Endothelial cell of hepatic sinusoid (primary cell): Measurements from ENCODE around the gene DEK.
"Not testable (repeated sequence)": the region's sequence is repeated elsewhere in the genome, so short reads cannot be mapped to it uniquely, and the experiment has no call there.

ENCODE experiments used
- in situ Hi-C: cut with HindIII; loops from 2 replicates; pipeline ENCODE4 v1.10.0; 2017; ENCODE audit warnings: low sequenced_read_pairs

DEK gene, protein sequence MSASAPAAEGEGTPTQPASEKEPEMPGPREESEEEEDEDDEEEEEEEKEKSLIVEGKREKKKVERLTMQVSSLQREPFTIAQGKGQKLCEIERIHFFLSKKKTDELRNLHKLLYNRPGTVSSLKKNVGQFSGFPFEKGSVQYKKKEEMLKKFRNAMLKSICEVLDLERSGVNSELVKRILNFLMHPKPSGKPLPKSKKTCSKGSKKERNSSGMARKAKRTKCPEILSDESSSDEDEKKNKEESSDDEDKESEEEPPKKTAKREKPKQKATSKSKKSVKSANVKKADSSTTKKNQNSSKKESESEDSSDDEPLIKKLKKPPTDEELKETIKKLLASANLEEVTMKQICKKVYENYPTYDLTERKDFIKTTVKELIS

DNA sequence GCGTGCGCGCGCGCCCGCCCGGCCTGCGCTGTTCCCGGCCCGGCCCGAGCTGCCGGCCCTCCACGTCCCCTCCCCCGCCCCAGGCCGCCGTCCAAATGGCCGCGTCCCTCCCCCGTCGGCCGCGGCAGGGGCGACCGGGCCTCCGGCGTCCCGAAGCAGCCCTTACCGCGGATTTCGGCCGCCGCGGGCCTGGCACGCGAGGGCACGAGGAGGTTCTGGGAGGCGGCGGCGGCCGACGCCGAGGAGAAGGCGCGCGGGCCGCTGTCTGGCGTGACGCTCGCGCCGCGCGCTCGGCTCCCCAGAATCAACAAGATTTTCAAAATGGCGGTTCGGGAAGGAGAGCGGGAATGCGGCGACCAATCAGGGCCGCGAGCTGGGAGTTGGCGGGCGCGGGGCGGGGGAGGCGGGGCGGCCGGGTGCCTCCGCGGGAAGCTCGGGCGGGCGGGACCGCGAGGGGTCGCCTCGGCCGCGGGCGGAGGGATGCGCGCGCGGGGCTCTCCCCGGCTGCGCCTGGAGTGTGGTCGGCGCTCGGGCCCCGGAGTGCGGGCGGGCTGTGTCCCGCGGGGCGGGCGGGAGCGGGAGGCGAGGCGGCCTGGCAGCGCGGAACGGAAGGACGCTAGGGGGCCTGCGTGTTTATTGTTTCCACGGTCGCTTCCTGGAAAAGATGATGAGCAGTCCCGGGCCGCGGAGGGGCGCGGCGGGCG is at the start of gene DEK:
DEK (minus strand) TSS at position 312 of the 704 bp plus-strand sequence. CDS start 543 bp downstream, outside the sequence.
- in situ Hi-C loops = no loop called here

DNA sequence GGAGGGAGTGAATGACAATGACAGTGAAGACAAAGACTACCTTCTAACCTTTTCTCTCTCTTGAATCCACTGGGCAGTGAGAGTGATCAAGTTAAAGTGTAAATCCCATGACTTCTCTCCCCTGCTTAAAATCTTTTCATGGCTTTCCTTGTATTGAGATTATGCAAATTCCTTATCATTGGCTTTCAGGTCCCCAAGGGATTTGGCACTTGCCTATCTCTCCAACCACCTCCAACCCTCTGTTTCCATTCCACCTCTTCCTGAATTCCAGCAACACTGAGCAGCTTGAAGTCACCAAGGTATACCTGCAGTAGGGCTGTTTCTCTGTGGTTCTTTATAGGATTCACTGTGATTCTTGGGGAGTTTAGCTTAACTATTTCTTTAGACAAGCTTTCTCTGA is 48.0 kb upstream of the DEK start:
- in situ Hi-C loops = no loop called here

DNA sequence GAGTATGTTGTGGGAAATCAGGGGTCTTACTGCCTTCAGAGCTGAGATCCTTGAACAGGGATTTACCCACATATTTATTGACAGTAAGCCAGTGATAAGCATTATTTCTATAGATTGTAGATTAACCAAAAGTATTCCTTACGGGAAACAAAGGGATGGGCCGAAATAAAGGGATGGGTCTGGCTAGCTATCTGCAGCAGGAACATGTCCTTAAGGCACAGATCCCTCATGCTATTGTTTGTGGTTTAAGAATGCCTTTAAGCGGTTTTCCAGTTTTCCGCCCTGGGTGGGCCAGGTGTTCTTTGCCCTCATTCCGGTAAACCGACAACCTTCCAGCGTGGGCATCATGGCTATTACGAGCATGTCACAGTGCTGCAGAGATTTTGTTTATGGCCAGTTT is 45.7 kb upstream of the DEK start:
- in situ Hi-C loops = not testable (repeated sequence)

DNA sequence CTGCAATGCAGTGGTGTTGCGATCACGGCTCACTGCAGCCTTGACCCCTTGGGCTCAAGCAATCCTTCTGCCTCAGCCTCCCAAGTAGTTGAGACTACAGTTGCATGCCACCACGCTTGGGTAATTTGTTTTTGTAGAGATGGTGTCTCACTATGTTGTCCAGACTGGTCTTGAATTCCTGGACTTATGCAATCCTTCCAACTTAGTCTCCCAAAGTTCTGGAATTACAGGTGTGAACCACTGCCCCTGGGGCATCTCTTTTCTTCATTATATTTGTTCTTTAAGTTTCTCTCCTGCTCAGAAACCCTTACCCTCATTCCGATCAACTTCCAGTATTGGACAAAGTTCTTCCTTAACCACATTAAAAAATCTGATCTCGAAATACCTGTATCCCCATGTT is 44.7 kb upstream of the DEK start:
- in situ Hi-C loops = no loop called here

DNA sequence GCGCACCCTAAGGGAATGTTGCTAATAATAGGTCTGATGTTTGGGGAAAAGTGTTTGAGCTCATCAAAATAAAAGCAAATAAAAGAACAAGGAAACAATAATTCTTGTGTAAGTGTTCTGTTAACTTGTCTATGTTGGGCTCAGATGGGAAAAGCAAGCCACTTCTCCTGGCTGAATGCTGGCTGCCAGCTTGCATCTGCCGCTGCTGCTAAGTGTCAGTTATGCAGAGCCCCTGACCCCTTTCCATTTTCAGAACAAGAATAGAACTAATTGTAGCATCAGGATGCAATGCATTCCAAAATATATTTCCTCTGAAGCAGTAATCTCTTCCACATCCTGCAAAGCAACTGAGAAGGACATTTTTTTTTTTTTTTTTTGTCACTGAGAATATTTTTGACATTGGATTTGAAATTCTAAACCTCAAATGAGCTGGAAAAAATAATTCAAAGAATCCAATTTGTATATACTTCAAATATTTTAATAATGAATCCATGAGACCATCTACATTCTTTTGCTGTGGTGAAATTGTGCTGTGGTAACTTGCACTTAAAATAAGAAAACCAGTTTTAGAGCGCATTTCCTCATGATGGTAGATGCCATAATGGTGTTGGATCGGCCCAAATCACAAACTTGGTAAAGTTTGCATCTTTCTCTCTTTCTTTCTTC is 43.9 kb upstream of the DEK start:
- in situ Hi-C loops = no loop called here

DNA sequence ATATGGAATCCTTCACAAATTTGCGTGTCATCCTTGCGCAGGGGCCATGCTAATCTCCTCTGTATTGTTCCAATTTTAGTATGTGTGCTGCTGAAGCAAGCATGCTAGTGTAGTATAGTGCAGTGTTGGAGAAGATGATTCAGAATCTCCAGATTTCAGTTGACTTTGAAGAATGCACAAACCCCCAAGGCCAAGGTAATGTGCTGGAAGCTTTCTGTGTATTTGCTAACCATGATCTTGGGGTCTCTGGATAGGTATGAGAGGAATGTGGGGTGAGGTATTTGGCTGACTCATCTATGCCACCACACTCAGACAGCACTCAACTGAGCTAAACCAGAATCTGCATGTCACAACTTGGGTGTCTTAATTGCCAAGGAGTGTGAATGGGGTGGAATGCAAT is 42.6 kb upstream of the DEK start:
- in situ Hi-C loops = no loop called here

DNA sequence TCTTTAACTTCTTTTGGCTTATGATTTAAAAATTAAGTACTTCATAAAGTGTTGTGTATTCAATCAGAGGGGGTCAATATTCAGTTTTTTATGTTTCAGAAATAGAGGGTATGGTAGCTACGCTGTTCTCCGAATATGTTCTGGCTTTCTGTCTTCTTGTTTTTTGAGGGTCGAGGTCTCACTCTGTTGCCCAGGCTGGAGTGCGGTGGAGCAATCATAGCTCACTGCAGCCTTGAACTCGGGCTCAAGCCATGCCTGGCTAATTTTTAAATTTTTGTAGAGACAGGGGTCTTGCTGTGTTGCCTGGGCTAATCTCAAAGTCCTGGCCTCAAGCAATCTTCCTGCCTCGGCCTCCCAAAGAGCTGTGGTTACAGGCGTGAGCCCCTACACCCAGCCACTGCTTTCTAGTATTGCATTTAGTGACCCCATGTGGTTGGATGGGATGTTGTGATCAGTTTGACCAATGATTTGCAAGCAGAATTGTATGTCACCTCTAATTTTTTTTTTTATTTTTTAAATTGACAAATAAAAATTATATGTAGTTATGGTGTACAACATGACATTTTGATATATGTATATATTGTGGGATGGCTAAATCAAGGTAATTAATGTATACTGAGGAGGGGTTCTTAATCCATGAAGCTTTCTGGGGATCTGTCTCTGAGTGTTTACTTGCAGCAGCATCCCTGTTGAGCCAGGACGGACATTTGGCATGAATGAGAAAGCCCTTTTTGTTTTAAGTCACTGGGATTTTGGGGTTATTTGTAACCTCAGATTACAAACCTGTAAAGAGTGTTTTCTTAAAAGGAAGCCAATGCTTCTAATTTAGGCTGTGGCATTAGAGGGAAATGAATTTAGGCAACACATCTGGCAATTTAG is 38.5 kb upstream of the DEK start:
- in situ Hi-C loops = no loop called here

DNA sequence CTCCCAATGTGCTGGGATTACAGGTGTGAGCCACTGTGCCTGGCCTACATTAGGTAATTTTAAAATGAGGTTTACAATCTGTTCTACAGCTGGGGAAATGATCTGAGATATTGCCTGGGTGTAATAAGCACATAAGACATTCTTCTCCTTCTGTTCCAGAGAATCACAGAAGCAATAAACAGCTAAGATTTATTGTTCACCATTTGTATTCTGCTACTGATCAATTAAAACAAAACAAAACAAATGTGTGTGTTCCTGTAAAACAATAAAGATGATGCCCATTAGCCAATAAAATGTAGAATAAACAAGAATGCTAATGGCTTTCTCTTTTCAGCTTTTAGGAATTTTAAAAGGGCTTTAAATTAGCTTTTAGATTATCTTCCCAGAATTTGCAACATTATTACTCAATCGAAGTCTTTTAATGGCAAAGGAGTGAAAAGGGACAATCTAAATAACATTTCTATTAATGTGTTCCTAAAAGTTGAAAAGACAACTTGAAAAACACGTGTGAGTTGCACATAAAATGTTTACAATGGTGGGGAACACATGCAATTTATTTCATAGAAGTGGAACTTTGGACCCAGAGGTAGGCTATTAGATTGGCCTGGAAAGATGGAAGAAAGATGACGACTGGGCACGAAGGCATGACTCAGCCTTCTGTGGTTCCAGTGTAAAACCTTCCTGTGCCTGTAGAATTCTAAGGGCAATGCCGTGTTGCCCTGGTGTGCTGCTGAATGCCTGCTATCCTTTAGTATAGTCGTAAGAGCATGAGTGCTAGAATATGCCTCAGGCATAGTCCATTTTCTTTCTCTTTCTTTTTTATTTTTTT is 29.0 kb upstream of the DEK start:
- in situ Hi-C loops = no loop called here

DNA sequence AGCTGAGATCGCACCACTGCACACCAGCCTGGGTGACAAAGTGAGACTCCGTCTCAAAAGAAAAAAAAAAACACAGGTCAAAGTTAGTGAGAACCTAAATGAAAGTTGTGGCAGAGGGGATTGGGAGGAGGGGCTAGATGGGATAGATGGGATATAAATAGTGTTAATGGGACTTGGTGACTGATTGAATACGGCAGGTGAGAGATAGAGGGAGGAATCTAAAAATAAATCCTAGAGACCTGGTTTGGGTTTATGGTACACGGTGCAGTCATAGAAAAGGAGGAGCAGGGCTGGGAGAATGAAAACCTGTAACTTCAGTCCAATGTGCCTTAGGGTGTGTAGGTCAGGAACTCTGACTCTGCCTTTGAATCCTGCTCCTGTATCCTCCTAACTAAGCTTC is 25.0 kb upstream of the DEK start:
- in situ Hi-C loops = no loop called here

DNA sequence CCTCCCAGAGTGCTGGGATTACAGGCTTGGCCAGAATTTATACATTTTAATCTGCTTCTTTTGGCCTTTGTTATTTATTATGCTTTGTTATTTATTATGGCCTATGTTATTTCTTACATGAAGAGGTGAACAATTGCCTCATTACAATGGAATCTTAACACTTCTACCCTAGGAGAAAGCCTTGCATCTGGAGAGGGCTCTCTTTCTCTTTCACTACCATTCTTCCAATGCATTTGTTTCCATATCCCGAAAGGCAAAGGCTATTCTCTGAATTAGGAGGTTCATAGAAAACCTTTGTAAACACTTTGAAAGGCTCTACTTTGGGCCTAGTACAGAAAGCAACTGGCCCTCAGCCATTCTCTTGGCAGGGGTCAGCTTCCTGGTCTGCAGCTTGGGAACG is 19.9 kb upstream of the DEK start:
- in situ Hi-C loops = no loop called here

DNA sequence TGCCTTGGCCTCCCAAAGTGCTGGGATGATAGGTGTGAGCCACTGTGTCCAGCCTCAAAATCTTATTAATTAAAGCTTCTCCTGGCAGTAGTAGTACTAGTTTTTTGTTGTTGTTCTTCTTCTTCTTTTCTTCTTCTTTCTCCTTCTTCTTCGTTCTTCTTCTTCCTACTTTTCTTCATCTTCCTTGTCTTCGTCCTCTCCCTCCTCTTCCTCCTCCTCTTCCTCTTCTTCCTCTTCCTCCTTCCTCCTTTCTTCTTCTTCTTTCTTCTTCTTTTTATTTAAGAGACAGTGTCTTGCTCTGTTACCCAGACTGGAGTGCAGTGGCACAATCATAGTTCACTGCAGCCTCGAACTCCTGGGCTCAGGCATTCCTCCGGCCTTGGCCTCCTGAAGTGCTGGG is 17.2 kb upstream of the DEK start:
- in situ Hi-C loops = no loop called here

DNA sequence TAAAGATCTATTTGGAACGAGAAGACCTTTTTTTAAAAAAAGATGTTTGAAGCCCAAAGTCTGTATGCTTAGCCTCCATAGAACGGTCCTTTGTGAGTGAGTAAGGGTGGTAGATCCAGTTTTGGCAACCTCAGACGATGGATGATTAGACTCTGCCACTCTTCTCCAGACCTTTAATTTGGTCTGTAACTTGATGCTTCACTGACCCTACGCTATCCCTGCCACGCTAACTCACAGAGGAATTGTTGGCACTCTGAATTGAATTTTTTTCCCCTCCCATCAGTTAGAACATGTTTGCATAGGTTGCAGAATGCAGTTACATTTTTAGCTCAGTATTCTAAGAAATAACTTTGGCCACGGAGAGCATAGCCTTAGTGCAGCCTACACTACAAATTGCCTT is 15.8 kb upstream of the DEK start:
- in situ Hi-C loops = no loop called here

DNA sequence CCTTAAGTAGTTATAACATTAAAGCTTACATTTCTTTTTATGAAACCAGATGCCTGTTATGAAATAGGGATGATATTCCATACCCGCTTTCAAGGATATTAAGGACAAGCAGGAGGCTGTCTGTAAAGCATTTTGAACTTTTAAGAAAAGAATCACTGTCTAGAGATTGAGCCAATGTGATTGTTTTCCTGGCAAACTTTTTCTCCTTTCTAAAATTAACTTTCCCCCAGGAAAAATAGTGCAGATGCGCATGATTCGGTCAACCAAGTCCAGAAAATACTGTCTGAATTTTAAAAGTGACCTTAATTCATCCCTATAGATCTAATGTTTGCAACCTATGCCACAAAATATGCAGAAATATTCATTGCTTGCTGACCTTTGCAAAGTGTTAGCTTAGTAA is 15.1 kb upstream of the DEK start:
- in situ Hi-C loops = no loop called here

DNA sequence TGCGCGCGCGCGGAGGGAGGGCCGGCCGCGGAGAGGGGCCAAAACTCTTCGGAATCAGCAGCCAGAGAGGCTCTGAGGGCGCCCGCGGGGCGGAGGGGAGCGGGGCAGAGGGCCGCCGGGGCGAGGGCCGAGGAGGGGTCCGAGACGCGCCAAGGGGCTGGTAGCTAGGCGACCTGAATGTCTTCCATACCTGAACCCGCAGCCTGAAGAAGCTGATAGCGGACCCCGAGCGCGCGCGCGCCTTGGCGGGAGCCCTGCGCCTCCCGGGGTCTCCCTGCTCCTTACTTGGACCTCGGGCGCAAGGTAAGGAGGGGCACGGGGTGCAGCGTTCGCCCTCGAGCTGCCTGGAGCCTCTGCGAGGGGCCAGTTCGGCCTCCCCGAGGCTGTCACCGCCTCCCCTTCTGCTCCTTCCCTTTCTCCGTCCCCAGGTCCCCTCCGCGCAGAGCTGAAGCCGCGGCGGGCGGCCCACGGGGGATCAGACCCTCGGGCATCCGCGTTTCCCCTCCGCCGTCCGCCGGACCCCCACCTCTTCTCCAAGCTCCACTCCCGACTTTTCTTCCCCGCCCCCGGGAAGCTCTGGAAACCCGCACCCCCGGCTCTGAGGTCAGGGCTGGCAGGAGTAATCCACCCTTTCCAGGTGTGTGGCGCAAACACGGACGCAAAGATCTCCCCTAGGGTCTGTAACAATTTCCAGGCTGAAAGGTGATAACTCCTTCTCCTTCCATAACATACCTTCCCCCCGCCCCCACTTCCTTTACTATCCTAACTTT is 13.1 kb upstream of the DEK start:
- in situ Hi-C loops = no loop called here

DNA sequence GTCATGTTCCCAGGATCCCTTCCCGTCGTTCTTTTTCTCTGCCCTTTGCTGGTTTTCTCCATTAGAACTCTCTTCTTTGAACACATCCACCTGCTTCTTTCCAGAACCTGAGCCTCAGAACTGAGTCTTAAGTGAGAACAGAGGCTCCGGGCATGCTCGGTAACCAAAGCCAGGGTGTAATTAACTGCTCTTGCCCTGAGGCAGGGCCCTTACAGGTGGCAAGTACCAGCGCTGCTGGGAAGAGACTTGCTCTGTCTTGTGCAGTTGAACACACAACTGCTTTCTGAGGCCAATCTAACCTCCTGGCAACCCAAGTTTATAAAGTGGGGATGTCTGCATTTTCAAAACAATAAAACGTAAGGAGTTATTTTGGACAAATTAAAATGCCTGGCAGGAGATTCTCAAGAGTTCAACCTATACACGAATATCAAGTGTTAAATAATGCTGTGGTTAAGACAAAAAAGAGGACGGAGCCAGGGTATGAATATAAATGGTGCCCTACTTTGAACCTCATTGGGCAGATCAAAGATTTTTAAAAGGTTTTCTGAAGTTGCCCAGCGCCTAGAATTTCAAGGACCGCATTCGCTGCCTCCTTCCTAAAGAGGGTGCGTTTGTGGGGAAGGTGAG is 12.4 kb upstream of the DEK start:
- in situ Hi-C loops = no loop called here

DNA sequence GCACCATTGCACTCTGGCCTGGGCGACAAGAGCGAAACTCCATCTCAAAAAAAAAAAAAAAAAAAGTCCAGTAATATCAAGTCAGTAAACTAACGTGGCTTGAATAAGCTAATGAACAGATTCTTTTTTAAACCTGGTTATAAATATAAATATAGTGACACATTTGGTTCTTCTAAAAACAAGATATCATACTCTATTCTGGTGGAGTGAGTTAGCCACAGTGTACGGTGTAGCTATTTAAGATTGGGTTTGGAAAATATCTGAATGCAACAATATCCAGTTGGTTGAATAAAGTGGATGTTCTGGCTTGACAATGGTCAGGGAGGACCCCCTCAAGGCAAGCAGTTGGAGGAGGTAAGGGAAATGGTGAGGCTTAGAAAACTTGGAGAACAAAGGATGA is 5.9 kb upstream of the DEK start:
- in situ Hi-C loops = no loop called here

DNA sequence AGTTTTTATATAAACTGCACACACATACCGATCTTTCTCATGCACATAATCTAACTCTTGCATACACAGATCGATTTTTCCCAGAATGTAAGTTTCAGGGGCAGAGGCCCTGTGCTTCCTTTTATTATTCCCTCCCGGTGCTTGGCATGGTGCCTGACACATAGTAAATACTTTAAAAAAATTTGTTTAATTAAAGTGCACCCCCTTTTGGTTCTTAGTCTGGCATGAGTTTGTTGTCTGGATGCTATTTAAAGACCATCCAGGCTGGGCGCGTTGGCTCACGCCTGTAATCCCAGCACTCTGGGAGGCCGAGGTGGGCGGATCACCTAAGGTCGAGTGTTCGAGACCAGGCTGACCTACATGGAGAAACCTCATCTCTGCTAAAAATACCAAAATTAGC is 5.4 kb upstream of the DEK start:
- in situ Hi-C loops = no loop called here

DNA sequence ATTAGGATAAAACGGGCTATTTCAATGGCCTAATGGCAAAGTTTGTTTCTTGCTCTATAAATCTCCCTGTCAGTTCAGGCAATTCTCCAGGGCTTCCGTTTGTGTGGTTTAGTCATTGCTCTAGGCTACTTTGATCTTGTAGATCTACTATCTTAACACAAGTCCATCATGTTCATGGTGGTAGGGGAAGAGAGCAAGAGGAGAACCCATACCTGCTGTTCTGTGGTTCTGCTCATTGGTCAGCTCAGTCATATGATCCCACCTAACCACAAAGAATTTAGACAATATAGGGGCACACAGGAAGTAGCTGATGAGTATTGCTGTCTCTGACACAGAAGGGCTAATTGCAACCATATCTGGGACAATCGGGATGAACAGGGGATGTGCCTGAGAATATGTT is 4.9 kb upstream of the DEK start:
- in situ Hi-C loops = no loop called here

DNA sequence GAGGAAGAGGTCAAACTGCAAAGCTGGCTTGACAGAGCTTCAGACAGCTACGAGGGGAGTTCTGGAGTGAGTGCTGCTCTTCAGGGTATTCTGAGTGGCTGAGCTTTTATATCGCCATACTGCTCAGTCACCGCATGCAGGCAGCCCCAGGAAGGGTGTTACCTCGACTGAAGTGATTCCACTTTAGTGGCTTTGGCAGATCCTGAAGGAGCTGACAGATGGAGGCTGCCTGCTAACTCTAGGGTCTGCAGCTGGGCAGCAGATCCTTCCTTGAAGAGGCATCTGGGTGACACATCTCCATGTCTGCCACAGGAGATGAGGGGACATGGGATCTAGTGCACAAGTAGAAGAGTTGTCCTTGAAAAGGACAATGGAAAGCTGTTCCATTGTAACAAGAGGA is 3.7 kb upstream of the DEK start:
- in situ Hi-C loops = no loop called here
